OCI-LY7 (cell line): ENCODE results near the gene NCKAP5.

Source experiments
- CTCF ChIP-seq: fragments of 200-600 bp; sonication (generic); conservative IDR thresholded peaks from 2 replicates; pipeline ENCODE4 v1.5.1; 2014; ENCODE audit warnings: mild to moderate bottlenecking, antibody characterized with exemption, low read length, moderate library complexity, mixed read lengths
- EZH2phosphoT487 ChIP-seq: fragments of 200-600 bp; sonication (generic); IDR thresholded peaks from 2 replicates; pipeline ENCODE4 v1.6.1; 2018; ENCODE audit warnings: low read depth, borderline replicate concordance, mild to moderate bottlenecking, mixed run types, antibody characterized with exemption, low read length, moderate library complexity, mixed read lengths

- TF ChIP-seq CTCF (no peak), EZH2phosphoT487 (no peak)
These were observed 70.9 kb downstream of the NCKAP5 start for GRCh38 chr2:133497270-133497893.
